ENCODE results near the gene KIF5A.
"Not testable (repeated sequence)": the region's sequence is repeated elsewhere in the genome, so short reads cannot be mapped to it uniquely, and the experiment has no call there.

KIF5A gene

GRCh38 chr12:57549909-57550640 lies at the start of gene KIF5A:
Gene KIF5A, plus strand, starts transcription at chr12:57550044. Its CDS starts 228 bp downstream, at chr12:57550272.
- DNase-seq, result no peak

- no peak for DNase-seq
Measured at GRCh38 chr12:57500213-57500612, 49.6 kb upstream of the KIF5A start.

GRCh38 chr12:57502311-57502969 lies 47.4 kb upstream of the KIF5A start:
- DNase-seq, result not testable (repeated sequence)

- DNase-seq, result not testable (repeated sequence)
Measured at GRCh38 chr12:57506541-57506940, 43.3 kb upstream of the KIF5A start.

- not testable (repeated sequence) for DNase-seq
Measured at GRCh38 chr12:57507796-57508195, 42.0 kb upstream of the KIF5A start.

GRCh38 chr12:57511161-57511560 lies 38.7 kb upstream of the KIF5A start:
- no peak for DNase-seq

GRCh38 chr12:57511588-57512325 lies 38.1 kb upstream of the KIF5A start:
- DNase-seq, result no peak

GRCh38 chr12:57512665-57513064 lies 37.2 kb upstream of the KIF5A start:
- no peak for DNase-seq

GRCh38 chr12:57513266-57513665 lies 36.6 kb upstream of the KIF5A start:
- DNase-seq, result no peak

- DNase-seq, result not testable (repeated sequence)
Measured at GRCh38 chr12:57513677-57514076, 36.2 kb upstream of the KIF5A start.

GRCh38 chr12:57514246-57514645 lies 35.6 kb upstream of the KIF5A start:
- DNase-seq, result not testable (repeated sequence)

GRCh38 chr12:57514720-57515407 lies 35.0 kb upstream of the KIF5A start:
- no peak for DNase-seq

- DNase-seq, result no peak
Measured at GRCh38 chr12:57515408-57515933, 34.4 kb upstream of the KIF5A start.

GRCh38 chr12:57515934-57516541 lies 33.8 kb upstream of the KIF5A start:
- no peak for DNase-seq

GRCh38 chr12:57516617-57517153 lies 33.2 kb upstream of the KIF5A start:
- no peak for DNase-seq

- no peak for DNase-seq
Measured at GRCh38 chr12:57517187-57517586, 32.7 kb upstream of the KIF5A start.

- DNase-seq, result not testable (repeated sequence)
Measured at GRCh38 chr12:57517718-57518117, 32.1 kb upstream of the KIF5A start.

- DNase-seq, result no peak
Measured at GRCh38 chr12:57518176-57518919, 31.5 kb upstream of the KIF5A start.

- DNase-seq, result no peak
Measured at GRCh38 chr12:57518920-57519795, 30.7 kb upstream of the KIF5A start.

- DNase-seq, result no peak
Measured at GRCh38 chr12:57519796-57520052, 30.1 kb upstream of the KIF5A start.

Data from NCI-H2029 treated with DMSO at 0.1 percent for 48 hours (cell line).